GM19468 (cell line): ENCODE data around the gene ZNF592.

Source experiments
- ATAC-seq: cut with Tn5 transposase; IDR thresholded peaks from one replicate; pipeline ENCODE4 v1.9.1; 2021; ENCODE audit warnings: mild to moderate bottlenecking, moderate library complexity, moderate number of reproducible peaks; ENCODE audit not compliant: unreplicated experiment; ENCODE audit errors: extremely low read depth

Gene ZNF592

GRCh38 chr15:84804005-84804900 lies 55.9 kb downstream of the ZNF592 start:
- no peak for ATAC-seq

- ATAC-seq, result no peak
Observed at GRCh38 chr15:84805221-84805620, 56.8 kb downstream of the ZNF592 start.

- ATAC-seq, result no peak
Observed at GRCh38 chr15:84807228-84807627, 58.8 kb downstream of the ZNF592 start.

GRCh38 chr15:84810073-84810840 lies 61.9 kb downstream of the ZNF592 start:
- ATAC-seq, result no peak

GRCh38 chr15:84811151-84811550 lies 62.8 kb downstream of the ZNF592 start:
- ATAC-seq, result no peak

GRCh38 chr15:84811828-84812227 lies 63.4 kb downstream of the ZNF592 start:
- ATAC-seq, result no peak

- ATAC-seq, result no peak
Observed at GRCh38 chr15:84812842-84813241, 64.5 kb downstream of the ZNF592 start.

- no peak for ATAC-seq
Observed at GRCh38 chr15:84813435-84813834, 65.0 kb downstream of the ZNF592 start.

GRCh38 chr15:84813931-84814330 lies 65.5 kb downstream of the ZNF592 start:
- no peak for ATAC-seq

GRCh38 chr15:84814916-84815315 lies 66.5 kb downstream of the ZNF592 start:
- no peak for ATAC-seq

GRCh38 chr15:84816694-84817465 lies 68.5 kb downstream of the ZNF592 start, which contains the start of gene ALPK3:
Gene ALPK3, plus strand, starts transcription at chr15:84817356. Its CDS starts 97 bp downstream, at chr15:84817453.
- no peak for ATAC-seq

GRCh38 chr15:84817466-84818081 lies 69.2 kb downstream of the ZNF592 start:
- ATAC-seq, result no peak

- no peak for ATAC-seq
Observed at GRCh38 chr15:84818261-84819131, 70.1 kb downstream of the ZNF592 start.

GRCh38 chr15:84819291-84819768 lies 70.9 kb downstream of the ZNF592 start:
- no peak for ATAC-seq

GRCh38 chr15:84819791-84820190 lies 71.4 kb downstream of the ZNF592 start:
- ATAC-seq, result no peak

GRCh38 chr15:84821501-84822021 lies 73.2 kb downstream of the ZNF592 start:
- no peak for ATAC-seq

GRCh38 chr15:84822653-84823281 lies 74.4 kb downstream of the ZNF592 start:
- no peak for ATAC-seq

GRCh38 chr15:84823282-84823878 lies 75.0 kb downstream of the ZNF592 start:
- ATAC-seq, result no peak
